ENCODE measurements around the gene HPSE.
"Not testable (repeated sequence)": the region's sequence is repeated elsewhere in the genome, so short reads cannot be mapped to it uniquely, and the experiment has no call there.

The HPSE gene

DNA sequence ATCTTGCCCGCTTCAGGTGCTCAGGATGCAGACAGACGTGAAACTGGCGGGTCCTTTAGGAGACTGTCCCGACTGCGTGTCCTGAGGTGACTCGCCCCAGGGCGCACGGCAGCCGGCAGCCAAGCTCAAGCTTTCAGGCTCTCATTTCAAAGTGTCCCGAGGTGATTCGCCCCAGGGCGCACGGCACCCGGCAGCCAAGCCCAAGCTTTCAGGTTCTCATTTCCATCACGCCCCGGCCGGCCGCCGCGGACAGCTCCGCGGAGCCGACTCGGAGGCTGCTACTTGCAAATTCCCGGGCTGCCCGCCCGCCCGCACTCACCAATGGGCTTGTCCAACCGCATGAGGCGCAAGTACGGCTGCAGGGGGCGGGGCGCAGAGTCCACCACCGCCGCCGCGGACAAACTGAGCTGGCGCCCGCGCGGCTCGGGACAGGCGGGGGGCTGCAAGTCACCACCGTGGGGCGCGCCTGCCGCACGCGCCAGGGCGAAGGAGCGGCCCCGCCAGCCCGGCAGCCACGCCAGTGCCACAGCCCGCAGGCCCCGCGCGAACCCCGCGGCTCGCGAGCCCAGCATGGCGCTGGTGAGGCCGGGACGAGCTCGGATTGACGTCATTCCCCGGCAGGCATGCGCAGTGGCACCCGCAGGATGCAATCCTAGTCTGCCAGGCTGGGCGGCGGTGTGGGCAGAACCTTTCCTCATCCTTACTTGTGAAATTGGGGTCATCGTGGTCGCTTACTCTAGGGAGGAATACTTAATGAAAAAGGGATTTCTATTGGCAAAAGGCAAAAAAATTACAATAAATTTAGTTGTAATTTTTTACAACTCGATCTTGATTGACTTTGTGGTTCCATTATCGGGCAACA is 50.2 kb downstream of the HPSE start, which contains the start of gene COQ2:
TSS of gene COQ2 (minus strand) at position 606 of the 862 bp plus-strand sequence. CDS start at position 572, 34 bp downstream.
- peak; percentile 92 to 93 for DNase-seq (ENCODE audit: low read depth in 2 of 2, low spot score in 1 of 2)

DNA sequence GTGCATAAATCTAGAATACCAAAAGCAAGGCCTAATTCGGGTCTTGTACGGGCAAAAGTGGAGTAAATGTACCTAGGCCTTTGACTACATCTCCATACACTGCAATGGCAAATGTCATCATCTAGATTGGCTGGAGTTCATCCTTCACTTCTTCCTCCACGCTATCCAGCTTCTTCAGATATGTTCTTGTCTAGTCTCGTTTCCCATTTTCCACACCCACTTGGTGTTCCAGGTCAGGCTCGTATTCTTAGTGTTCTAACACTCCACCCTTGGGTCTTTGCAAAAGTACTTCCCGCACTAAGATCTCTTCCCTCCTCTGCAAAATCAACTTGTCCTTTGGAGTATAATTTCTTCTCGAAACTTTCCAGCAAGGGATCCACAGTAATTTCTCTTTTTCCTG is 51.5 kb downstream of the HPSE start:
- DNase-seq (ENCODE audit: low read depth in 2 of 2, low spot score in 1 of 2): no peak

DNA sequence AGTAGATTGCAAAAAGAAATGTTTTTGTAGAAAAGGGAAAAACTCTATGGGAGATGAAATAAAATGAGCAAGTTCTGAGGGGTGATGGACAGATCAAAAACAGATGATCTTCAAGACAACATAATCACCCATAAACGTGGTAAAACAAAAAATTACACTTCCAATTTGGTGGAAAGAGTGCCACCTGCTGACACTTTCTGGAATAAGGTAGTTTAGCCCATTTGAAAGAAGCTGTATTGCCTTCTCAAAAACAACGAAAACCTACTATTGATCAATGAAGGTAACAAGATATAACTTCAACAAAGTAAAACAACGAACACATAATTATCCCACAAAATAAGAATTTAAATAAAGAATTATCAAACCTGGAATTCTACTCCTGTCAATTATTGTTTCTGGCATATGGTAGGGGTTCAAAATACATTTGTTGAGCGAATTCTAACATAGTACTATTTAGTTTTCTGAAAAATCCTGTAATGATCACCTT is 52.6 kb downstream of the HPSE start:
- peak in 1 of 2 donors; percentile 23 for DNase-seq (ENCODE audit: low read depth in 2 of 2, low spot score in 1 of 2)

DNA sequence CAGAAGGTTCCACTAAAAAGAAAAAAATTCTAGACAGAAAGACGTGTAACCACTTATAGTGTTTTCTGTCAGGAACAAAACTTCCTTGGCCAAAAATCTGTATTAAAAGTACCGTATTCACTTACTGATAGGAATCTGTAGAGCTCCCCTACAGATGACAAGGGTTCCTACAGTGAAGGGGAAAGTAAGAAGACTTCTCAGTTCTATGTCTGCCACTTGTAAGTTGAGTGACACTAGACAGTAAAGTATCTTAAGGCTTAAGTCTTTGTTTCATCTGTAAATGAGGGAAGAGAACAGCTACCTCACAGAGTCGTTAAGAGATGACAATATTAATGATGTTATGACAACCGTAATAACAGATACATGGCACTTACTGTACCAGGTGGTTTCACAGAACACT is 53.3 kb downstream of the HPSE start:
- no peak for DNase-seq (ENCODE audit: low read depth in 2 of 2, low spot score in 1 of 2)

DNA sequence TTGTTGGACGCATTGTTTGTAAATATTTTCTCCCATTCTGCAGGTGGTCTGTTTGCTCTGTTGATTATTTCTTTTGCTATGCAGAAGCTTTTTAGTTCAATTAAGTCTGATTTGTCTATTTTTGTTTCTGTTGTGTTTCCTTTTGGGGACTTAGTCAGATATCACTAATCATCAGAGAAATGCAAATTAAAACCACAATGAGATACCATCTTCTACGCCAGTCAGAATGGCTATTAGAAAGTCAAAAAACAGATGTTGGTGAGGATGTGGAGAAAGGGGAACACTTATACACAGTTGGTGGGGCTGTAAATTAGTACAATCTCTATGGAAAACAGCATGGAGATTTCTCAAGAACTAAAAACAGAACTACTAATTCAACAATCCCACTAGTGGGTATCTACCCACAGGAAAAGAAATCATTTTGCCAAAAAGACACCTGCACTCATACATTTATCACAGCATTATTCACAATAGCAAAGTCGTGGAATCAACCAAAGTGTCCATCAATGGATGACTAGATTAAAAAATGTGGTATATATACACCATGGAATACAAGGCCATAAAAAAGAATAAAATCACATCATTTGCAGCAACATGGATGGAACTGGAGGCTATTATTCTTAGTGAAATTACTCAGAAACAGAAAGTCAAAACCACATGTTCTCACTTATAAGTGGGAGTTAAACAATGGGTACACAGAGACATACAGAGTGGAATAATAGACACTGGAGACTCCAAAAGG is 58.2 kb downstream of the HPSE start:
- DNase-seq (ENCODE audit: low read depth in 2 of 2, low spot score in 1 of 2): no peak

DNA sequence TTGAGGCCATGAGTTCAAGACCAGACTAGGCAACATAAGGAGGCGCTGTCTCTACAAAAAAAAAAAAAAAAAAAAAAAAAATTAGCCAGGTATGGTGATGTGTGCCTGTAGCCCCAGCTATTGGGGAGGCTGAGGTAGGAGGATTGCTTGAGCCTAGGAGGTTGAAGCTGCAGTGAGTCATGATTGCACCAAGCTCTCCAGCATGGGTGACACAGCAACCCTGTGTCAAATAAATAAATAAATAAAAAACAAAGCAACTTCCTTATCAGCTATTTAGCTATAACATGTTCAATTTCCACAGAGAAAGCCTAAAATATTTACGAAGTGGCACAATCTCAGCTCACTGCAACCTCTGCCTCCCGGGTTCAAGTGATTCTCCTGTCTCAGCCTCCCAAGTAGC is 60.7 kb downstream of the HPSE start:
- DNase-seq (ENCODE audit: low read depth in 2 of 2, low spot score in 1 of 2): not testable (repeated sequence)

DNA sequence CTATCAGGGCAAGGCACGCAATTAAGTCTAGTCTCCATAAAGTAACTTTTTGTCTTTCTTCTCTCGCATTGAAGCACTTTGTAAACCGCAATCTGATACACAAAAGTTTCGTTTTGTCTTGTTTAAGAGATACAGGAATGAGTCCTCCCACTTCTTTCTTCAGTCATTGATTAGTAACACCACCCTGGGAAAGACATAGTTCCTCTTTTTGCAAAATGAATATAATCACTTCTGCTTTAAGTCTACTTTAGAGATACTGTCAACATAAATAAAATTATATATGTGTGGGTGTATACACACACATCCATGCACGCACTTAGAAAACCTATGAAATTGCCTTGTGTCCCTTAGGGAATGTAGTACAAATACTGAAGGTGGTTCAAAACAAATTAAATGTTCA is 61.7 kb downstream of the HPSE start:
- no peak for DNase-seq (ENCODE audit: low read depth in 2 of 2, low spot score in 1 of 2)

DNA sequence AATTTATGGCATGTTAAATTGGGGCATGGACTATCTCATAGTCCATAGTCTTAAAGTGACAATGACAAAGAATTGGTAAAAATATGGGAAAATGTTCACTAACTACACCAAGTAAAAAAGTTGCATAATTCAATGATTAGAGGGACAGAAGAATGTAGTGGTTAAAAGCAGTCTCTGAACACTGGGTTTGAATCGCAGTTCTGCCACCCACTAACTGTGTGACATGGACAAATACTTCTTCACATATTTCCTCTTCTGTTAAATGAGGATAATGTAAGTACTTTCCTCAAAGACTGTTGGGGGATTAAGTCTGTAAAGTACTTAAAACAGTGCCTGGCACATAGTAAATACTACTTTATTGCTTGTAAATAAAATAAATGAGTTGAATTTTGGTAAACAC is 65.4 kb downstream of the HPSE start:
- no peak for DNase-seq (ENCODE audit: low read depth in 2 of 2, low spot score in 1 of 2)

DNA sequence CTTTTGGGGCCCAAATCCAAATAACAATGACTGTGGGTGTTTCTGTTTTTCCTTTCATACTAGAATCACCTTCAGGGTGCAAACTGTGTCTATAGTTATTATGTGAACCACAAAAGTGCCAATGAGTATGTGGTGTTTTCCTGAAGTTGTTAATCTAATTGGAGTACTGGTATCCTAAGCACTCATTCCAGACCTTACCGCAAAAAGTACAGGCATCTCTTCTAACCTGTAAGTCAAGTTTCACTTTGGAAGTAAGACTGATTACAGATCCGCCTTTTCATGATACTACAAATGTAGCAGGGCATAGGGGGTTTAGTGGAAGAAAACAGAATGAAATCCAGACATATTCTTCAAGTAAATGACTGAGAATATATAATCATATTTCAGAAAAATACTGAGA is 66.2 kb downstream of the HPSE start:
- no peak for DNase-seq (ENCODE audit: low read depth in 2 of 2, low spot score in 1 of 2)

DNA sequence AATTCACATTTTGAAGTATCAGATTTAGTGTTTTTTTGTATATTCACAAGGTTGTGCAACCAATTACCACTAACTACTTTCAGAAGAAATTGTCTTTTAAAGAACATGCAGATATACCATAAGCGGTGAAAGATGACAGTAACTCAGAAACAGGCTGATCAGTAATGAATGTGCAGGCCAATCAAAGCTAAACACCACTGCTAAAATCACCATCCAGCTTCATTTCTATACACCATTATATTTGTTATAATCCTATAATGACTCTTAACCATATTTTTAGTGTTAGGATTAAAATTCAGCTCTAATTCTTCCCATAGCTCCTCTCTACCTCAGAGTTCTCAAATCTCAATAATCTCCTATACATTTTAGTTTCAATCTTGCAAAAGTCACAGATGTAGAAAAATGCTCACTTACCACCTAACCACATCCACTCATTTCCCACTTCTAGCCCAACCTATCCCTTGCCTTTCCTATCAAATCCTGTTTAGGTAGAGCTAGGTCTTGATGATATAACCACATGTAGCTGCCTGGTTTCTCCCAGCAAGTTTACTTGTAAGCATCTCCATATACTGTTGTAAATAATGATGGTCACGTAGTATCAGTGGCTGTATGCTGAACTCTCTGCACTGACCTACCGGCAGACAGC is 66.7 kb downstream of the HPSE start:
- no peak for DNase-seq (ENCODE audit: low read depth in 2 of 2, low spot score in 1 of 2)

DNA sequence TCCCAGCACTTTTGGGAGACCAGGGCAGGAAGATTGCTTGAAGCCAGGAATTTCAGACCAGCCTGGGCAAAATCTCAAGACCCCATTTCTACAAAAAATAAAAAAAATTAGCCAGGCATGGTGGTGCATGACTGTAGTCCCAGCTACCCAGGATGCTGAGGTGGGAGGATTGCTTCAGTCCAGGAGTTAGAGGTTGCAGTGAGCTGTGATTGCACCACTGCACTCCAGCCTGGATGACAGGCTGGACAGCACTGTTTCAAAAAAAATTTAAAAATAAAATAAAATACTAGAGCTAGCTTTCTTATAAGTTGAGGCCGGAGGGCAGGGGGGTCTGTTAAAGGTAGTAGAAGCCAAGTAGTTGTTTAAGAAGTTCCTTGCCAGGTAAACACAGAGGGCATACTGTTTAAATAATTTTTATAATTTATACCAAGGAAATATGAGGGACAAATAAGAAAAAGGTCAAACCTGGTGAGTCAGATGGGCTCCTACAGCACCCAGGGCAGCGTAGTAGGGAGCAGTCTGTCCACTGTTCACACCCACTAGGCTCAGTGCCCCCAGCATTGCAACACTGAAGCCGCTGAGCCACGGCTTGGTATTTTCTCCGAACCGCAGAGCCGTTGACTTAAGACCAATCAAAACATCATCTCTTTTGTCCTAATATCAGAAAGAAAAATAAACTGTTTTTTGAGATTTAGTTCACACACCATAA is 67.4 kb downstream of the HPSE start:
- no peak for DNase-seq (ENCODE audit: low read depth in 2 of 2, low spot score in 1 of 2)

DNA sequence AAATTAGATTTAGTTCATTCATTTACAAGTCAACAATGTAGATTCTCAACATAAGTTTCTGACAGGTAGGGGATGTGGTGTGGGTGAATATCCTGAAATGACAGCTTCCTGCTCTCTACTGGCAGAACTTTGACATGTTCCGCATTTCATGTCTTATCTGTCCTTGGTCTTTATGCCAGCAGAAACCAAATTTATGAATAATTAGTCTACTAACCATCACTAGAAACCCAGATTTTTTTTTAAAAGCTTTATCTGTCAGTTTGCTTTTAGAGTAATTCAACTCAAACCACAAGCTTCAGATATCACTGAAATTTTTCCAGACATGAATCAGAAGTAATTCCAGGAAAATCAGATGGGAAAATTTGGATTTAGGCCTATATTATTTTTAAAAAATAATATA is 68.0 kb downstream of the HPSE start:
- no peak for DNase-seq (ENCODE audit: low read depth in 2 of 2, low spot score in 1 of 2)

DNA sequence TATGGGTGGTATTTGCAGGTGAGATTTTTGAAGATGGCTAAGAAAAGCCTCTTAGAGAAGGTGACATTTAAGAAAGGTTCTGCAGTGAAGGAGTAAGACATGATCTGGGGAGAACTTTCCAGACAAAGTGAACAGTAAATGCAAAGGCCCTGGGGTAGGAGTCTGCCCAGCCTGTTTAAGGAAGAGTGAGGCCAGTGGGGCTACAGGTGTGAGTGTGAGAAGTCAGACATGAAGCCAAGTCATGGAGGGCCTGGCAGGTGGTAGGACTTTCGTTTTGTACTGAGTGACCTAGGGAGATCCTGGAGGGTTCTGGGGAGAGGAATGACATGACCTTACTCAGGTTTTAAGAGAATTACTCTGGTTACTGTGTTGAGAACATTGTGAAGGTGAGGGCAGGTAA is 71.5 kb downstream of the HPSE start:
- no peak for DNase-seq (ENCODE audit: low read depth in 2 of 2, low spot score in 1 of 2)

DNA sequence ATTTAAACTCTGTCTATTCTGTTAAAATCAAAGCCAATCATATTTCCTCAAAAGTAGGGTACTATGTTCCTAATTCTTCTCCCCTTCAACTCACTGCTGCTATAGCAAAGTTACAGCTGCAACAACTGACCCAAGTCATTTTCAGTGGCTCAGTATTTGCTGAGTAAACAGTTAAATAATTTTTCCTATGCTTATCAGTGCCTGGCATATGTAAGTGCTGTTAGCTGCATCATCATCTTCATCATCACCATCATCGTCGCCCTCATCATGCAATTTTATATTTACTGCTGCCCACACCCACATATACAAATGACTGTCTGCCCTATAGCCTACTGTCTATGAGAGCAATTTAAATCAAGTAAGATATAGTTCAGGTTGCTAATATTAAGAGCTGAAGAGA is 72.0 kb downstream of the HPSE start:
- no peak for DNase-seq (ENCODE audit: low read depth in 2 of 2, low spot score in 1 of 2)

DNA sequence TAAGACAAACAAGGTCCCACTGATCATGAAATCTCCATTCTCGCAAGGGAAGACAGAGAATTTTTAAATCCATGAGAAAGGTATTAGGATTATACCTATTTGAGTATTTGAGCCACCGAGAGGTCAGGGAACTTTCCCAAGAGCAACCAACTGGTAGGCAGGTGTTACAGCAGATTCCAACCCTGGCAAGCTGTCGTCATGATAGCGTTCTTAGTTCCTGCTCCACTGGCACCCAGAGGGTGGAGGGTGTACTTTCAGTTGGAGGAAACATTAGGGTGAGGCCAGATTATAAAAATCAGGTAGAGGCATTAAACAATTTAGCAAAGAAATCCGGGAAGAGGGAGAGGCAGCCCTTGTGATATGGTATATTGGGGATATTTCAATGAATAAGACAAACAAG is 73.3 kb downstream of the HPSE start:
- no peak for DNase-seq (ENCODE audit: low read depth in 2 of 2, low spot score in 1 of 2)

DNA sequence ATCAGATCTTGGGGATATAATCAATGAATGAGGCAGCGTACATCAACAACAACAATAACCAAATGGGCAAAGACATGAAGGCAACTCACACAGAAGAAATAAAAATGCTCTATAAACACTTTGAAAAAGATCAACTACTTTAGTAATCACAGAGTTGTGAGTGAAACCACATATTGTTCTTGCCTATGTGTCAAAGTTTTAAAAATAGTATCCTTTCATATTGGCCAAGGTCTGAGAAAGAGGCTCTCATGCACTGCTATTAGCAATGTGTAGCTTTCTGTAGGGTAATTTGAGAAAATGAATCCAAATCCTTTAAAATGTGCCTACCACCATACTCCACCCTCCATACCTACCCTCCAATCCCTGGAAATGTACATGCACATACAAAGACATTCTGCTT is 75.1 kb downstream of the HPSE start:
- DNase-seq (ENCODE audit: low read depth in 2 of 2, low spot score in 1 of 2): no peak

DNA sequence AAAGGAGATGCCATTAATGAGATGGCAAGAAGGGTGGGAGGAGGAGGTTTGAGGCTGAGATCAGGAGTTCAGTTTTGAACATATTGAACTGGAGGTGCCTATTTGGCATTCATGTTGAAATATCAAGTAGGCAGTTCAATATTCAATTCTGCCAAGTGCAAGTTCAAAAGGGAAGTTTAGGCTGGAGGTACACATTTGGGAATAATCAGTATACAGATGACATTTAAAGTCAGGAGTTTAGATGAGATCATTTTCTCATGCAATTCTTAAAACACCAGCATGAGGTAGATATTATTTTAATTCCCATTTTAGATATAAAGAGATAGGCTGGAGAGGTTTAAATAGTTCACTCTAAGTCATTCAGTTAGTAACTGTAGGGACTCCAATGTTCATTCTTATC is 76.2 kb downstream of the HPSE start:
- no peak for DNase-seq (ENCODE audit: low read depth in 2 of 2, low spot score in 1 of 2)

DNA sequence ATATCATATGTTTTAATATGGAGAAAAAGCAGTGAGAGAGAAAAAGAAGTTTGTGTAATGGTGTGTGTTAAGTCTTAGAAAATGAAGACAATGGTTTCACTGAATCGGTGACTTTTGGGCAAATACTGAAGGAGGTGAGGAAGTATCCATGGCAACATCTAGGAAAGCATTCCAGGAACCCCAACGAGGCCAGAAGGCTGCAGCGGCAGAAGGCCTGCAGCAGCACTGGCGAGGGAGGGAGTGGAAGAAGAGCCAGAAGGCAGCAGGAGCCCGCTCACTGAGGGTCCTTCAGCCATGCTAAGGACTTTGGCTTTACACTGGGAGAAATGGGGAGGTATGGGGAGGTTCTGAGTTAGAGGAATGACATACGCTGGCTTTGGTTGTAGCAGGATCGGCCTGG is 76.8 kb downstream of the HPSE start:
- no peak for DNase-seq (ENCODE audit: low read depth in 2 of 2, low spot score in 1 of 2)

DNA sequence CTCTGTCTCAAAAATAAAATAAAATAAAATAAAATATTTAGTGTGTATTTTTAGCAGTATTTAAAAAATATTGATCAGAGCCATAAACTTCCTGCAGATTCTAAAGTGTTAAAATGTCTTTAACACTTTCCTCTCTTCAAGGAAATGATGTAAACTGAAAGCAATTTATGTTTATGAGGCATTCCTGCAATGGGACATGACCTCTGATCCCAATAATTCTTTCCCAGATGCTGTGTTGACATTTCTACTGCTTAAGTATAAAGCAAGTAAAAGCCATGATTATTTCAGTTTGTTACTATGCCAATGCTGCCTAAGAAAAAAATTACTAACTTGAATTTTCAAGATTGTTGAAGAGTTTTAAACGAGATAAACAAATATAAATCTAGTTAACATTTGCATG is 79.1 kb downstream of the HPSE start:
- no peak for DNase-seq (ENCODE audit: low read depth in 2 of 2, low spot score in 1 of 2)

DNA sequence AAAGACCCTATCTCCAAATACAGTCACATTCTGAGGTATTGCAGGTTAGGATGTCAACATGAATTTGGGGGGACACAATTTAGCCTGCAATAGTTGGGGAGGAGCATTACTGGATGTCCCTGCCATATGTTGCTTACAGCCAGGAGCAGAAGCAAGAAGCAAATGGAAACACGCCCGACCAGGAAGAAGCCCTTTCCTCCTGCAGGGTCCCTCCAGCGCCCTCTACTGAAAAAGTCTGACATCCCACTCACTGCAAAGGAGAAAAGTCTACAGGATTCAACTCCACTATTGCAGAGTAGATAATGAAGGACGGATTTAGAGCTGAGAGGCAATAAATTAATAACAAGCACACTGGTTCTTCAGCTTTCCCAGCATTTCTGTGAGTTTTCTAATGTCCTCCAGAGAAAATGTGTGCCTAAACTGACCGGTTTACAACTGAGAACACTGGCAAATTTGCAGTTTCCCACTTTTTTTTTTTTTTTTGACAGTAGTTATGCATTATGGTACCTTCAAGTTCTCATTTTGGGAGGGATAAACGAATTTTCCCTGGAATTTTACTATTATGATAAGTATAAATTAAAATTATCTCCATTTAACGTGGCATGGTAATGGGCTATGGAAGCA is 81.8 kb downstream of the HPSE start:
- peak; percentile 31 to 55 for DNase-seq (ENCODE audit: low read depth in 2 of 2, low spot score in 1 of 2)

DNA sequence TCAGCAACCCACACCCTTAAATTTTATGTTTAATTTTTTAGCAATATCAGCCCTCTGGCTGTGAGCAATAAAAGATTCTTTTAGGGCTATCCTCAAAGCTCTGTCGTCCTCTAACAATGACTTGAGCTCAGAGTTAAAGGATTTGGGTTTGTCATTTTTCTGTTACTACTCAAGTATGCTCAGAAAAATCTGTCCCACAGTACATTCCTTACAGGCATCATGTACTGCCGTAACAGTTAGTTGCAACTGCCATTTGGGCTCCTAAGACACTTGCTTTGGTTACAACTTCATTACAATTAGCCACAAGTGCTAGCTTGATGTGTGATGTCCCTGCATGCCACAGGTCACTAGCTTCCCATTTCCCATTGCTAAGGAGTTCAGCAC is 83.2 kb downstream of the HPSE start:
- DNase-seq (ENCODE audit: low read depth in 2 of 2, low spot score in 1 of 2): no peak

Data from stimulated activated CD8-positive, alpha-beta memory T cell treated with anti-CD3 and anti-CD28 coated beads, Interleukin-4, amount 100 ng/mL, for 1 hour (primary cell).